ENCODE measurements around the gene TOB2.

GRCh38 chr22:41446639-41447434 lies at the start of gene TOB2:
- TF ChIP-seq POLR2A (conservative IDR thresholded peaks at IDR 0.05) (peak; percentile 99), HMG20B (CRISPR knock-in tag; IDR thresholded peaks at IDR 0.05) (no peak), CEBPB (tag; IDR thresholded peaks at IDR 0.05) (no peak), ZFX (CRISPR knock-in tag; IDR thresholded peaks at IDR 0.05) (peak; percentile 85), NR3C1 (CRISPR knock-in tag; IDR thresholded peaks at IDR 0.05) (peak; percentile 62; the same call in 1 of the 2 replicates), ZNF318 (IDR thresholded peaks at IDR 0.05; ENCODE audit: borderline replicate concordance in 1 of 2, low read depth in 1 of 2) (no peak), ZNF274 (IDR thresholded peaks at IDR 0.05; ENCODE audit: borderline replicate concordance, low read depth, low read length) (no peak; the same call in 1 of the 2 replicates), ATF1 (CRISPR knock-in tag; IDR thresholded peaks at IDR 0.05) (peak; percentile 56; the same call in 1 of the 2 replicates), ATF1 (tag; IDR thresholded peaks at IDR 0.05) (peak; percentile 85), EP300 (IDR thresholded peaks at IDR 0.05; ENCODE audit: low read length) (peak; percentile 53), CTCF (IDR thresholded peaks at IDR 0.05 in 2 of 3, conservative IDR thresholded peaks at IDR 0.05 in 1 of 3; ENCODE audit: insufficient read depth in 2 of 3, low read depth in 1 of 3, low read length in 3 of 3) (no peak), POLR2AphosphoS5 (IDR thresholded peaks at IDR 0.05; ENCODE audit: control insufficient read depth, insufficient read depth, low read depth, low read length) (peak; percentile 93)

Data from K562 (cell line).